K562 (cell line): ENCODE results near the gene LMBR1. TPM values are rescaled to one million over a fixed set of nuclear protein-coding genes. Genes with fewer than 3 reads are reported as not detected.

ENCODE experiments used
- ATAC-seq: fragments of 200-7000 bp; cut with Tn5 transposase; 3 replicates; pipeline ENCODE4 v1.9.1; 2020; ENCODE audit warnings: moderate library complexity
- BruUV-seq: library from RNA; stranded (reverse); fragments of 400-500 nt; replicated peaks from 2 replicates; lab custom pipeline; 2021; lab: Mats Ljungman, UMichigan
- CTCF ChIA-PET: fragments of 300-600 bp; formaldehyde crosslinking; extraction: SDS; loops from one replicate; lab custom pipeline; 2021; ENCODE audit warnings: low intra/inter-chr PET ratio; lab: Yijun Ruan, JAX
- POLR2A ChIA-PET: fragments of 300-600, 350-650 bp; sonication (Branson Sonifier 250); formaldehyde crosslinking; extraction: SDS; loops from one replicate; lab custom pipeline; 2021; ENCODE audit warnings: antibody characterized with exemption, inconsistent platforms; lab: Yijun Ruan, JAX
- DNase-seq, 4 experiments: peaks; one replicate each; pipeline versions ENCODE4 v3.0.0 to v3.0.0-alpha.2; 2011 to 2018; ENCODE audit warnings: low spot score in 3 of 4, mixed read lengths in 3 of 4; ENCODE audit errors: extremely low read depth in 1 of 4
- FAIRE-seq: peaks from 2 replicates; lab custom pipeline; 2011; peaks lifted over from hg19 to GRCh38; lab: Jason Lieb, UNC
- H2AFZ ChIP-seq: 2 replicates; pipeline ENCODE4 v1.6.0; 2011; ENCODE audit warnings: low read depth, low read length, control low read depth, inconsistent platforms
- H3K27ac ChIP-seq: fragments of 200-600 bp; 3 replicates; pipeline ENCODE4 v1.8.0; 2011; ENCODE audit warnings: low read depth, mild to moderate bottlenecking, control low read depth, inconsistent platforms, low read length, moderate library complexity, mixed read lengths; ENCODE audit errors: extremely low read depth
- H3K27me3 ChIP-seq, 2 experiments: fragments of 300-600 bp in 1 of 2; 2 replicates in 1 of 2; 3 replicates in 1 of 2; pipeline versions ENCODE4 v1.6.0 to v1.8.0; 2011; ENCODE audit warnings: inconsistent platforms in 2 of 2, low read length in 2 of 2, mild to moderate bottlenecking in 1 of 2, mixed read lengths in 1 of 2, moderate library complexity in 1 of 2; ENCODE audit not compliant: control insufficient read depth in 2 of 2, insufficient read depth in 2 of 2
- H3K36me3 ChIP-seq: fragments of 300-600 bp; 3 replicates; pipeline ENCODE4 v1.8.0; 2011; ENCODE audit warnings: mild to moderate bottlenecking, low read length, inconsistent platforms; ENCODE audit not compliant: control insufficient read depth, insufficient read depth
- H3K4me1 ChIP-seq, 2 experiments: fragments of 200-600 bp in 1 of 2; replicated peaks in 1 of 2; 2 replicates in 1 of 2; 3 replicates in 1 of 2; pipeline versions ENCODE4 v1.5.1 to v1.8.0; 2011; ENCODE audit warnings: inconsistent platforms in 2 of 2, low read length in 2 of 2, mild to moderate bottlenecking in 1 of 2, mixed read lengths in 1 of 2, moderate library complexity in 1 of 2; ENCODE audit not compliant: control insufficient read depth in 2 of 2, insufficient read depth in 2 of 2
- H3K4me2 ChIP-seq: 2 replicates; pipeline ENCODE4 v1.6.1; 2011; ENCODE audit warnings: low read length, control low read depth, inconsistent platforms, mixed read lengths; ENCODE audit not compliant: insufficient read depth
- H3K4me3 ChIP-seq: fragments of 200-600 bp; sonication (generic), shearing (Covaris generic); 2 replicates; pipeline ENCODE4 v1.5.1; 2016; ENCODE audit warnings: control low read depth, inconsistent platforms
- H3K79me2 ChIP-seq: fragments of 200-600 bp; 3 replicates; pipeline ENCODE4 v1.8.0; 2011; ENCODE audit warnings: low read length, inconsistent platforms; ENCODE audit not compliant: control insufficient read depth, insufficient read depth
- H3K9ac ChIP-seq, 2 experiments: 2 replicates each; pipeline versions ENCODE4 v1.6.0 to v1.6.1; 2011; ENCODE audit warnings: low read depth in 2 of 2, low read length in 2 of 2, control low read depth in 1 of 2, inconsistent platforms in 1 of 2, mild to moderate bottlenecking in 1 of 2, mixed read lengths in 1 of 2; ENCODE audit not compliant: insufficient read depth in 1 of 2
- H3K9me1 ChIP-seq: one replicate; pipeline ENCODE4 v1.6.0; 2011; ENCODE audit warnings: inconsistent platforms, mild to moderate bottlenecking, low read length, moderate library complexity; ENCODE audit not compliant: control insufficient read depth, insufficient read depth
- H3K9me3 ChIP-seq: replicated peaks from 2 replicates; pipeline ENCODE4 v1.5.1; 2011; ENCODE audit warnings: low read depth, low read length, inconsistent platforms; ENCODE audit not compliant: control insufficient read depth, insufficient read depth
- H4K20me1 ChIP-seq: replicated peaks from 2 replicates; pipeline ENCODE4 v1.6.1; 2011; ENCODE audit warnings: low read length, inconsistent platforms, mixed read lengths; ENCODE audit not compliant: control insufficient read depth, insufficient read depth
- BDP1 ChIP-seq: IDR thresholded peaks from 3 replicates; pipeline ENCODE4 v1.6.1; 2011; ENCODE audit not compliant: insufficient read length, insufficient read depth
- CBFA2T3 ChIP-seq: fragments of 450-650 bp; IDR thresholded peaks from 2 replicates; pipeline ENCODE4 v1.6.1; 2017
- CBX5 ChIP-seq: IDR thresholded peaks from 2 replicates; pipeline ENCODE4 v1.6.1; 2014; ENCODE audit warnings: low read depth, borderline replicate concordance
- PHB2 ChIP-seq: fragments of 450-650 bp; IDR thresholded peaks from 2 replicates; pipeline ENCODE4 v1.6.1; 2017; ENCODE audit warnings: low read depth
- POU5F1 ChIP-seq: fragments of 150-350 bp; IDR thresholded peaks from 2 replicates; pipeline ENCODE4 v1.6.1; 2014; ENCODE audit warnings: borderline replicate concordance, low read length, low read depth, mild to moderate bottlenecking; ENCODE audit not compliant: partially characterized antibody
- ZKSCAN8 ChIP-seq: fragments of 200-800 bp; sonication (Bioruptor generic); IDR thresholded peaks from 2 replicates; pipeline ENCODE4 v1.6.1; 2016; ENCODE audit warnings: missing genetic modification characterization, missing compliant biosample characterization
- ZNF23 ChIP-seq: fragments of 250-450 bp; sonication (Bioruptor Pico); IDR thresholded peaks from 2 replicates; pipeline ENCODE4 v1.4.0; 2020; ENCODE audit warnings: mild to moderate bottlenecking
- ZNF583 ChIP-seq: fragments of 250-450 bp; sonication (Bioruptor Pico); IDR thresholded peaks from 2 replicates; pipeline ENCODE4 v1.4.0; 2020
- ZNF707 ChIP-seq: fragments of 250-450 bp; sonication (Bioruptor Pico); conservative IDR thresholded peaks from 2 replicates; pipeline ENCODE4 v1.8.0; 2022; ENCODE audit warnings: inconsistent platforms, mild to moderate bottlenecking, moderate library complexity
- ZNF75A ChIP-seq: fragments of 450-650 bp; formaldehyde crosslinking; IDR thresholded peaks from 2 replicates; pipeline ENCODE4 v1.4.0; 2020; ENCODE audit warnings: mild to moderate bottlenecking
- ZNF778 ChIP-seq: fragments of 450-650 bp; formaldehyde crosslinking; IDR thresholded peaks from 2 replicates; pipeline ENCODE4 v1.4.0; 2020; ENCODE audit warnings: mild to moderate bottlenecking, moderate library complexity
- WGBS: fragments of 100-300 bp; shearing (Covaris generic); methylation state at CpG from one replicate; pipeline ENCODE4 v1.1.6; 2016; ENCODE audit warnings: low coverage, mixed read lengths; ENCODE audit not compliant: insufficient coverage; ENCODE audit errors: missing lambda C conversion rate; 5-methylcytosine and 5-hydroxymethylcytosine counted together
- in situ Hi-C: fragments of 300-500 bp; cut with MboI; formaldehyde crosslinking; loops from 4 replicates; pipeline ENCODE4 v1.15.0; 2018; ENCODE audit warnings: inconsistent platforms, mixed read lengths
- intact Hi-C: fragments of 100-400 bp; cut with micrococcal nuclease; formaldehyde crosslinking; loops from 2 replicates; pipeline ENCODE4 v1.14.2; 2022
- polyA plus RNA-seq, 8 experiments: library from polyadenylated mRNA; depleted of rRNA in 4 of 8; stranded (reverse) in 5 of 8; unstranded in 3 of 8; fragments of >200 nt; fragmentation: Nextera tagmentation in 2 of 8; fragmentation: Illumina TruSeq in 1 of 8; extraction: Ambion mirVana in 2 of 8; extraction: Trizol in 1 of 8; gene quantifications; 2 replicates each; pipeline versions ENCODE4 v1.2.1 to v1.2.3, GENCODE V29; 2011 to 2014; ENCODE audit warnings: inconsistent platforms in 1 of 8, missing spikeins in 1 of 8
- total RNA-seq, 7 experiments: library from RNA; depleted of rRNA in 6 of 7; stranded (reverse); fragments of >200 nt in 6 of 7; fragmentation: Illumina TruSeq in 2 of 7; extraction: Trizol in 2 of 7; gene quantifications; 2 replicates each; pipeline versions ENCODE4 v1.2.1 to v1.2.3, GENCODE V29; 2011 to 2021; ENCODE audit warnings: low replicate concordance in 1 of 7
- TF ChIP-seq, protein P1 (sequence below), 2 experiments: fragments of 450-650 bp in 1 of 2; sonication (generic) in 1 of 2; formaldehyde crosslinking in 1 of 2; IDR thresholded peaks in 1 of 2; conservative IDR thresholded peaks in 1 of 2; 2 replicates each; pipeline versions ENCODE4 v1.6.1 to v1.8.1; 2016 to 2023; ENCODE audit warnings: mild to moderate bottlenecking in 2 of 2, moderate library complexity in 2 of 2, inconsistent platforms in 1 of 2, missing genetic modification reagents in 1 of 2
- TF ChIP-seq, protein P2 (sequence below), 2 experiments: fragments of 450-650 bp; conservative IDR thresholded peaks; 2 replicates each; pipeline ENCODE4 v1.6.1; 2017; ENCODE audit warnings: mild to moderate bottlenecking in 2 of 2, moderate library complexity in 2 of 2

Gene LMBR1
- total and polyA plus RNA-seq, 9 of the 15 experiments (the other 6 are each of a cell fraction or from before 2014, with no cell fraction given): 7.7 to 90.0 (median 59.9) TPM

DNA sequence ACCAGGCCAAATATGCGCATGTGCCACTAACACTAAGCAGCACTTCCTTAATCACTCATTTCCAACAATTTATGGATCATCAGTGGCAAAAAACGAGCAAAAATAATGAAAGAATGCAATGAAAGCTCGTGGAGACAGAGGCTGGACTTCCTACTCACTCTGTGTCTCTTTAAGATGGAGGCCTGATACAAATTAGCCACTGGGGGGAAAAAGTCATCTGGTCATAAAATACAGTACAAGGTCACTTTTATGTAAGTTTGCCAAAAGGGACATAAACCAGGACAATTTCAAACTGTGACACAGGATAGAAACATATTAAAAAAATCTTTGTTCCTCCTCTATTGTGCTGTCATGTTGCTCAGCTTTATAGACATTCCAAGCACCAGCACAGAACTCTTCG, 101.7 kb downstream of the LMBR1 start:
- Histone ChIP-seq H3K36me3 (peaks cover 35% of the 10 kb centered on the region; the same call in 2 of the 3 replicates), H3K27ac (no peak overlapping the region), H3K4me2 (no peak overlapping the region), H3K9ac (no peak overlapping the region), H3K4me3 (no peak overlapping the region), H3K79me2 (no peaks in the 10 kb centered on the region), H3K9me3 (no peaks in the 10 kb centered on the region), H2AFZ (no peak overlapping the region), H4K20me1 (no peaks in the 10 kb centered on the region), H3K4me1 (no peaks in the 10 kb centered on the region), H3K9me1 (no peaks in the 10 kb centered on the region), H3K27me3 (no peaks in the 10 kb centered on the region)
- in situ Hi-C loops: no loop called here
- CTCF ChIA-PET: no interaction called here
- WGBS: 65% methylated on average over 4 of the region's 4 CpGs
- ATAC-seq (0 out of 3 replicates have a peak, but pooled peaks have one; percentile 32), FAIRE-seq (no peak), DNase-seq (no peak)
- TF ChIP-seq ZKSCAN8 (CRISPR knock-in tag) (no peak), ZNF778 (CRISPR knock-in tag) (no peak), CBFA2T3 (no peak), ZNF583 (CRISPR knock-in tag) (no peak), ZNF707 (CRISPR knock-in tag) (no peak), ZNF23 (no peak), BDP1 (no peak), POU5F1 (no peak), ZNF75A (CRISPR knock-in tag) (no peak), CBX5 (no peak), PHB2 (no peak)
- TF ChIP-seq, protein P1, sequence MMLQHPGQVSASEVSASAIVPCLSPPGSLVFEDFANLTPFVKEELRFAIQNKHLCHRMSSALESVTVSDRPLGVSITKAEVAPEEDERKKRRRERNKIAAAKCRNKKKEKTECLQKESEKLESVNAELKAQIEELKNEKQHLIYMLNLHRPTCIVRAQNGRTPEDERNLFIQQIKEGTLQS (IDR thresholded peaks at IDR 0.05): no peak
- TF ChIP-seq, protein P1 (CRISPR knock-in tag; conservative IDR thresholded peaks at IDR 0.05): no peak
- TF ChIP-seq, protein P2, sequence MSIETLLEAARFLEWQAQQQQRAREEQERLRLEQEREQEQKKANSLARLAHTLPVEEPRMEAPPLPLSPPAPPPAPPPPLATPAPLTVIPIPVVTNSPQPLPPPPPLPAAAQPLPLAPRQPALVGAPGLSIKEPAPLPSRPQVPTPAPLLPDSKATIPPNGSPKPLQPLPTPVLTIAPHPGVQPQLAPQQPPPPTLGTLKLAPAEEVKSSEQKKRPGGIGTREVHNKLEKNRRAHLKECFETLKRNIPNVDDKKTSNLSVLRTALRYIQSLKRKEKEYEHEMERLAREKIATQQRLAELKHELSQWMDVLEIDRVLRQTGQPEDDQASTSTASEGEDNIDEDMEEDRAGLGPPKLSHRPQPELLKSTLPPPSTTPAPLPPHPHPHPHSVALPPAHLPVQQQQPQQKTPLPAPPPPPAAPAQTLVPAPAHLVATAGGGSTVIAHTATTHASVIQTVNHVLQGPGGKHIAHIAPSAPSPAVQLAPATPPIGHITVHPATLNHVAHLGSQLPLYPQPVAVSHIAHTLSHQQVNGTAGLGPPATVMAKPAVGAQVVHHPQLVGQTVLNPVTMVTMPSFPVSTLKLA (conservative IDR thresholded peaks at IDR 0.05): no peak
- no TSS peak for BruUV-seq
- intact Hi-C loops: no loop called here
- POLR2A ChIA-PET: no interaction called here
